Right atrium auricular region (tissue), 2 donors: ENCODE measurements around the gene CCL20. TPM values are rescaled to one million over a fixed set of nuclear protein-coding genes. Genes with fewer than 3 reads are reported as not detected.
A peak's percentile ranks its signal among the peaks of the same experiment; 100 is the strongest.

Source experiments
- DNase-seq: peaks from one replicate; pipeline ENCODE4 v3.0.0-alpha.2; 2019; ENCODE audit warnings: low spot score
- H3K27ac ChIP-seq, 2 donors: fragments of 200-600 bp; sonication (generic); 1 replicate in 1 of 2; 2 replicates in 1 of 2; pipeline ENCODE4 v1.5.1; 2016 to 2019
- H3K27me3 ChIP-seq, 2 donors: fragments of 200-600 bp; sonication (generic); one replicate each; pipeline versions ENCODE4 v1.5.1 to v1.6.0; 2017 to 2019
- H3K36me3 ChIP-seq: fragments of 200-600 bp; sonication (generic); one replicate; pipeline ENCODE4 v1.5.1; 2016
- H3K4me1 ChIP-seq, 2 donors: fragments of 200-600 bp; sonication (generic); one replicate each; pipeline versions ENCODE4 v1.5.1 to v1.6.0; 2017 to 2019
- H3K4me3 ChIP-seq, 2 donors: fragments of 200-600 bp; sonication (generic); 1 replicate in 1 of 2; 2 replicates in 1 of 2; pipeline ENCODE4 v1.5.1; 2017 to 2019; ENCODE audit warnings: mild to moderate bottlenecking in 1 of 2, moderate library complexity in 1 of 2
- H3K9me3 ChIP-seq, 2 donors: fragments of 200-600 bp; sonication (generic); one replicate each; pipeline ENCODE4 v1.5.1; 2019
- total RNA-seq, 2 donors: library from RNA; depleted of rRNA; stranded (reverse); fragments of >200 nt; gene quantifications; one replicate each; pipeline ENCODE4 v1.1.0, GENCODE V29; 2016
- TF ChIP-seq, protein P1 (sequence below), 2 donors: fragments of 200-600 bp; sonication (generic); IDR thresholded peaks; one replicate each; pipeline ENCODE4 v1.5.1; 2019; ENCODE audit warnings: antibody characterized with exemption in 2 of 2

The CCL20 gene
- total RNA-seq, 2 donors from 2014 or later, result not detected

DNA sequence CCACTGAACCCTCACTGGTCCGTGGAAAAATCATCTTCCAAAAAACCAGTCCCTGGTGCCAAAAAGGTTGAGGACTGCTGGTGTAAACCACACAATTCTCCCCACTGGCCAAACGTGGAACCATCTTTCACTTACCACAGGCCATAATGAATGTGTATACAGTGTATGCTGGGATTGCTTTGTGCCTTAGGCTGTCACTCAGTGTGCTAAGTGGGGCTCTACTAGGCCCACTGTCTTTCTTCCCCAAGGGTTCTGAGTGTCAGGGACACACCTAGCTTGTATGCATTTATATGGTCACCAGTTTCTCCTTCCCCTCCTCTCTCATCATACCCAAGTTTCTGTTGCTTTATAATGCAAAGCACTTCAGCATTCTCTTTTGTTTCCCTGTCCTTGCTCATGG is 40.7 kb upstream of the CCL20 start:
- no peak for DNase-seq
- Histone ChIP-seq H3K27ac (no peak overlapping the region), H3K9me3 (no peaks in the 10 kb centered on the region), H3K27me3 (no peaks in the 10 kb centered on the region), H3K4me3 (no peak overlapping the region), H3K4me1 (no peaks in the 10 kb centered on the region), H3K36me3 (no peaks in the 10 kb centered on the region)
- TF ChIP-seq, protein P1, sequence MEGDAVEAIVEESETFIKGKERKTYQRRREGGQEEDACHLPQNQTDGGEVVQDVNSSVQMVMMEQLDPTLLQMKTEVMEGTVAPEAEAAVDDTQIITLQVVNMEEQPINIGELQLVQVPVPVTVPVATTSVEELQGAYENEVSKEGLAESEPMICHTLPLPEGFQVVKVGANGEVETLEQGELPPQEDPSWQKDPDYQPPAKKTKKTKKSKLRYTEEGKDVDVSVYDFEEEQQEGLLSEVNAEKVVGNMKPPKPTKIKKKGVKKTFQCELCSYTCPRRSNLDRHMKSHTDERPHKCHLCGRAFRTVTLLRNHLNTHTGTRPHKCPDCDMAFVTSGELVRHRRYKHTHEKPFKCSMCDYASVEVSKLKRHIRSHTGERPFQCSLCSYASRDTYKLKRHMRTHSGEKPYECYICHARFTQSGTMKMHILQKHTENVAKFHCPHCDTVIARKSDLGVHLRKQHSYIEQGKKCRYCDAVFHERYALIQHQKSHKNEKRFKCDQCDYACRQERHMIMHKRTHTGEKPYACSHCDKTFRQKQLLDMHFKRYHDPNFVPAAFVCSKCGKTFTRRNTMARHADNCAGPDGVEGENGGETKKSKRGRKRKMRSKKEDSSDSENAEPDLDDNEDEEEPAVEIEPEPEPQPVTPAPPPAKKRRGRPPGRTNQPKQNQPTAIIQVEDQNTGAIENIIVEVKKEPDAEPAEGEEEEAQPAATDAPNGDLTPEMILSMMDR (IDR thresholded peaks at IDR 0.05), result no peak

- H3K4me1 ChIP-seq, result no peaks in the 10 kb centered on the region
- no peak overlapping the region for H3K4me3 ChIP-seq
- no peak for DNase-seq
- TF ChIP-seq, protein P1 (IDR thresholded peaks at IDR 0.05), result no peak
- H3K27ac ChIP-seq, result no peak overlapping the region
- H3K27me3 ChIP-seq, result no peaks in the 10 kb centered on the region
- no peaks in the 10 kb centered on the region for H3K9me3 ChIP-seq
- H3K36me3 ChIP-seq, result no peaks in the 10 kb centered on the region
Measured at GRCh38 chr2:227774011-227774624, 39.5 kb upstream of the CCL20 start.

DNA sequence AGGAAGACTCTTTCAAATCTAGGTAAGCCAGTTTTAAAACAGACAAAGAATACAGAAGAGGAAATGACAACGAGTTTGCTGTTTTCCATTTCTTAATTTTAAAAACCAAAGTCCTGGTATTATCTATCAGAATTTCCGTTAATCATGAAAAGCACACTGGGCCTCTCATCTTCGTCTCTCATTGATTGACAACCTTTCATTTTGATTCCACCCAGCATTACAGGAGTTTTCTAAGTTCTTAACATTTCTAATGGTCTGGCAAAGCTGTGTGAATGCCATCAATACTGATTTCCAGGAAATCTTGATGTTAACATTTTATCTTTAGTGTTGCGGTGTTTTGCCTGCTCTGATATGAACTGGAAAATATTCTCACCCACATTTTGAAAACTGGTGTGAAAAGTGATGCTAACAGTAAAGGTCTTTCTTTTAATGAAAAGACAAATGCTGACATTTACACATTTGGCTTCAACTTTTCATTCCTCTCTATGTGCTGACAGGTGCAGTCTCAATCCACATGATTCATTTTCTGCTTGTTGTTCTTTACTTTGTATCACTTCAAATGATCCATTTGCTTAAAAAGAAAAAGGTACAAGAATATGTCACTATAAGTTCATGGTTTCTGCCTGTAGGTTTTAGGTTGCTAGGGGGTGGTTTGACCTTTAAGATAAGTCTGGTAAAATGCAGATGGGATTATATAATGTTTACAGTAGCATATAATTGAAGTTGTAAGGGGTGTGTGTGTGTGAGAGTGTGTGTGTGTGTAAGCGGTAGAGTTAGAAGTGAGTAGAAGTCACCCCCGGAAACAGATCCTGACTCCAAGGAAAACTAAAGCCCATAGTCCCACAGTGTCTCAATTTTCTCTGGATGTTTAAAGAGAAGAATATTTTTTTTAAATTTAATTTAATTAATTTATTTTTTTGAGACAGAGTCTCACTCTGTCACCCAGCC is 38.5 kb upstream of the CCL20 start:
- Histone ChIP-seq H3K4me3 (no peak overlapping the region), H3K27ac (no peak overlapping the region), H3K36me3 (no peaks in the 10 kb centered on the region), H3K27me3 (no peaks in the 10 kb centered on the region), H3K9me3 (no peaks in the 10 kb centered on the region), H3K4me1 (no peaks in the 10 kb centered on the region)
- DNase-seq, result no peak
- TF ChIP-seq, protein P1 (IDR thresholded peaks at IDR 0.05), result no peak

GRCh38 chr2:227780981-227781615 is 32.5 kb upstream of the CCL20 start:
- no peak overlapping the region for H3K27ac ChIP-seq
- H3K4me1 ChIP-seq, result no peaks in the 10 kb centered on the region
- DNase-seq, result peak; percentile 57
- no peaks in the 10 kb centered on the region for H3K27me3 ChIP-seq
- TF ChIP-seq, protein P1 (IDR thresholded peaks at IDR 0.05), result no peak
- no peaks in the 10 kb centered on the region for H3K9me3 ChIP-seq
- no peaks in the 10 kb centered on the region for H3K36me3 ChIP-seq
- H3K4me3 ChIP-seq, result no peak overlapping the region

DNA sequence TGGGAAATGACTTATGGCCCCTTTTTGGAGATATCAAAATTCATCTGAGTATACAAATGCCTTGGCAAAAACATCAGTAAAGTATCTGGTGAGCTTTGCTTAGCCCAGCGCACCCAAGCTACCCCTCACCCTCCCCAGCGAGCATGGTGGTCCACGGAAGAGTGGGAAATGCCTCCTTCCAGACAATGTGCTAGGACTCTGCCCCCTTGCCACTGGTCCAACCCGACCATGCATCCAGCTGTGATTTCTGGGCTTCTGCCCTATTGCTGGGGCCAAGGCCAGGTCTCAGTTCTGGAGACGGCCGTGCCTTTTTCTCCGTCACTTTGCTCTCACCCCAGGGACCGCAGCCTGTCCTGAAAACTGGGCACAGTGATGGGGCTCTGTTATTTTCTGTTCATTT is 31.8 kb upstream of the CCL20 start:
- TF ChIP-seq, protein P1 (IDR thresholded peaks at IDR 0.05), result no peak
- Histone ChIP-seq H3K27me3 (no peaks in the 10 kb centered on the region), H3K9me3 (no peaks in the 10 kb centered on the region), H3K27ac (no peak overlapping the region), H3K36me3 (no peaks in the 10 kb centered on the region), H3K4me3 (no peak overlapping the region), H3K4me1 (no peaks in the 10 kb centered on the region)
- peak; percentile 47 for DNase-seq
